Activated CD8-positive, alpha-beta memory T cell treated with anti-CD3 and anti-CD28 coated beads, Interleukin-2, amount 10 ng/mL, durations not matched to agents 7 days and 5 days (primary cell): Measurements from ENCODE around the gene ENTPD6. TPM values are rescaled to one million over a fixed set of nuclear protein-coding genes. Genes with fewer than 3 reads are reported as not detected.
"Not testable (repeated sequence)": the region's sequence is repeated elsewhere in the genome, so short reads cannot be mapped to it uniquely, and the experiment has no call there.

Source experiments
- ATAC-seq: fragments of 150-1000 bp; cut with Tn5 transposase; one replicate; pipeline ENCODE4 v1.10.0; 2021; ENCODE audit warnings: moderate library complexity
- CTCF ChIA-PET: fragments of 350-600 bp; sonication (Branson Sonifier 250); formaldehyde crosslinking; loops from one replicate; lab custom pipeline; 2021; ENCODE audit warnings: antibody characterized with exemption; lab: Charles Lee
- DNase-seq: peaks from one replicate; pipeline ENCODE4 v3.0.0-alpha.2; 2020
- H3K27ac Mint-ChIP-seq: one replicate; pipeline ENCODE4 v1.8.0; 2021; ENCODE audit warnings: mild to moderate bottlenecking, mixed read lengths
- H3K27me3 Mint-ChIP-seq: one replicate; pipeline ENCODE4 v1.8.0; 2021; ENCODE audit warnings: mixed read lengths
- H3K36me3 Mint-ChIP-seq: one replicate; pipeline ENCODE4 v1.8.0; 2021; ENCODE audit warnings: mild to moderate bottlenecking, mixed read lengths
- H3K4me1 Mint-ChIP-seq: one replicate; pipeline ENCODE4 v1.8.0; 2021; ENCODE audit warnings: mixed read lengths
- H3K4me3 Mint-ChIP-seq: one replicate; pipeline ENCODE4 v1.8.0; 2021; ENCODE audit warnings: mild to moderate bottlenecking, moderate library complexity, mixed read lengths
- H3K9me3 Mint-ChIP-seq: one replicate; pipeline ENCODE4 v1.8.0; 2022; ENCODE audit warnings: low read depth, mixed read lengths
- total RNA-seq, 2 experiments: library from RNA; stranded (reverse); gene quantifications; one replicate each; pipeline ENCODE4 v1.2.3, GENCODE V29; 2021

ENTPD6 gene
- total RNA-seq: 10 to 100 TPM; 37.6 to 42.0 TPM

DNA sequence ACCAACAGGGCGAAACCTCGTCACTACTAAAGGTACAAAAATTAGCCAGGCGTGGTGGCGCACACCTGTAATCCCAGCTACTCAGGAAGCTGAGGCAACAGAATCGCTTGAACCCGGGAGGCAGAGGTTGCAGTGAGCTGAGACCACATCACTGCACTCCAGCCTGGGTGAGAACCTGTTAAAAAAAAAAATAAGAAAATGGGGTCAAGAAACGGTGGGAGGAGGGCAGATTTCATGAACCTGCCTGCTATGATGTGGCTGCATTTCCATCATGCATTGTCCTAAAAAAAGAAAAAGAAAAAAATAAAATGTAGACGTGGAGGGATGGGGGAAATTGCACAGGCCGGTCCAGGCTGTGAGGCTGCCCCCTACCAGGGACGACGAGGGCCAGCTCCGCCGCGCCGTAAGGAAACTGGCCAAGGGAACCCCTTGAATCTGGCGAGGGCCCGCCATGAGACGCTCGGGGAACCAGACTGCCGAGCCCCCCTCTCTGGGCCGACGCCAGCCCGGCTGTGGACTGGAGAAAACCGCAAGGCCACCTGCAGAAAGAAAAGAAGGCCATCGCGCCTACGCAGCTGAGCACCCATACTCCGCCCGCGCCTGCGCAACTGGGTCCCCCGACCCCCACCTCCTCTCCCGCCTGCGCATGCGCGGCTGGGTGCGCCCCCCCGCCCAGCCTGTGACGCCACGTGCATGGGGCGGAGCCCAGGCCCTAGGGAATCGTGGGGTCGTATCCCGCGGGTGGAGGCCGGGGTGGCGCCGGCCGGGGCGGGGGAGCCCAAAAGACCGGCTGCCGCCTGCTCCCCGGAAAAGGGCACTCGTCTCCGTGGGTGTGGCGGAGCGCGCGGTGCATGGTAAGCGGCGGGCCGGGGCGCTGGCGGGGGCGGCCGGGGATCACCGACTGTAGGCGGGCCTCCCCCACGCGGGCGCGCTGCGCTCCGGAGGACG is at the start of gene ENTPD6:
Gene ENTPD6, plus strand, starts transcription at position 699 of the 948 bp plus-strand sequence. CDS start 10,825 bp downstream, outside the sequence.
- peak within 1 kb of the TSS; percentile 64 for H3K27ac Mint-ChIP-seq
- H3K9me3 Mint-ChIP-seq: no peaks in the 10 kb centered on the region
- CTCF ChIA-PET: interaction anchor here (0.8 to 2.1 kb wide), 7 partner anchors 9 to 265 kb away, joined by 3 to 7 read pairs (median 3); no protein-coding TSS in a partner anchor
- DNase-seq: peak; percentile 91
- H3K36me3 Mint-ChIP-seq: peaks cover 2% of the 10 kb centered on the region
- H3K27me3 Mint-ChIP-seq: peaks cover 3% of the 10 kb centered on the region
- ATAC-seq: peak; percentile 90
- peaks cover 21% of the 10 kb centered on the region for H3K4me1 Mint-ChIP-seq
- H3K4me3 Mint-ChIP-seq: peak within 1 kb of the TSS; percentile 86

DNA sequence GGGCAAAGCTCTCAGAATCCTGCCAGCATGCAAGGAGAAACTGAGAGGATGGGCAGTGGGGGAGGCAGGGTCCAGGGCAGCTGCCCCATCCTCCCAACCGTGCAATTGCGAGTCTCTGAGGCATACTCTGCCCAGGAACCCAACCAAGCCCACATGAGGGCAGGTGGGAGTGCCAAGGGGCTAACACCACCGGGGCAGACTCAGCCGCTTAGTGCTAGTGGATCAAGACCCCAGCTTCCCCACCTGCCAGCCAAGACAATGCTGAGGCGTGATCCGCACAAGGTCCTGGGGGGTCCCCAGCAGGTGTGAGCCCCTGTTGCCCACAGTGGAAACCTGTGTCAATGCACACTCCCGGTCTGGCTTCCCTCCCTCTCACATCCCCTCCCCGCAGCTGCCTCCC is 48.5 kb upstream of the ENTPD6 start:
- Mint-ChIP-seq H3K27me3 (peaks cover 35% of the 10 kb centered on the region), H3K9me3 (no peaks in the 10 kb centered on the region), H3K4me1 (peaks cover 5% of the 10 kb centered on the region), H3K27ac (no peak overlapping the region), H3K36me3 (no peaks in the 10 kb centered on the region), H3K4me3 (no peak overlapping the region)
- DNase-seq: no peak
- no peak for ATAC-seq
- CTCF ChIA-PET: no interaction called here

DNA sequence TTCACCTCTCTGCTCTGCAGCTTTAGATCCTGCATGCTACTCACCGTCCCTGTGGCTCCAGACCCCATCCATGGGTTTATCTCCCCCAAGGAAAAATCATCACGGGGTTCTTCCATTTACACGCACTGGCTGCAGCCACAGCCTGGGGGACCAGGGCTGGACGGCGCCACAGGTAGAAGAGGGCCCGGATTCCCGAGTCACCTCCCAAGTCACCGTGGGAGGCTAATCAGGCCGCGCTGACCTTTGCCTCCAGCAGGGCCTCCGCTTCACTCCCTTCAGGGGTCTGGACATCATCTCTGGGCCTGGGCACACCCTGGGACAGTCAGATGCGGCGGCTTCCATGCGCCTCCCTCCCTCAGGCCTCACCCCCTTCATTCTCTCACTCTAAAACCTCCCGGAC is 47.8 kb upstream of the ENTPD6 start:
- Mint-ChIP-seq H3K9me3 (no peaks in the 10 kb centered on the region), H3K36me3 (no peaks in the 10 kb centered on the region), H3K4me1 (peaks cover 5% of the 10 kb centered on the region), H3K27ac (no peak overlapping the region), H3K4me3 (no peak overlapping the region), H3K27me3 (peaks cover 35% of the 10 kb centered on the region)
- DNase-seq (no peak), ATAC-seq (no peak)
- CTCF ChIA-PET: interaction anchor here (1.3 kb wide), 1 partner anchor 48 kb away, joined by 5 read pairs; the partner anchor contains the start of gene ENTPD6

DNA sequence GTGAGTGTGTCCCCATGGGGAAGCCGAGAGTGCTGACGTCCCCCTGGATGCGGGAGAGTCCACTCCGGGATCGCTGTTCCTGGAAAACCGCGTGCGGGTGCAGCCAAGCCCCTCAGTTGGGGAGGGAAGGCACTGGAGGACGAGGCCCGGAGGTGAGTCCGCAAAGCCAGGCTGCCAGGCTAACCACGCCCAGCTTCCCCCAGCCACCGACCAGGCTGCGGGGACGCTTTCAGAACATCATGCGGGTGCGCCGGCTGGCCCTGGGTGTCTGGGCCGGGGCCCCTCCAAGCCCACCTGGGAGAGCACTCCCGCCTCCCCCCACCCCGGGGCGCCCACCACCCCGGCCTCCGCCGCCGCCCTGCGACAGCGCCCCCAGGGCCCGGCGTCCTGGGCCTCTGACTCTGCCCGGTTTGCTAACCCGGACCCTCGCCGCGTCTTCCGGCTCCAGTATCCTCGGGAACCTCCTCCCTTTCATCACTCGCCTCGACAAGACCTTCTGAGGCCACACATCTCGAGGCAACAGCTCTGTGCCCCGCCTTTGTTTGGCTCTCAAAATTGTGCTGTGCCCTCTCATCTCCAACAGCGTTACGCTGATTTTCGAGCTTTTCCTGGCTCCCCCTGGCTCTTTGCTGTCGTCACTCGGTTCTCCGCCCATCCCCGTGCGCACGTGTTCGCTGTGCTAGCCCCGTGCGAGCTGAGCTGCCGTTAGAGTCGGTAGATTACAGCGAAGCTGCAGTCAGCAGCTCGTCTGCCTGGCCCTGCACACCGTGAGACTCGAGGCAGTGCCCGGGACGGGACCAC is 47.1 kb upstream of the ENTPD6 start:
- Mint-ChIP-seq H3K4me1 (peaks cover 5% of the 10 kb centered on the region), H3K36me3 (no peaks in the 10 kb centered on the region), H3K27ac (no peak overlapping the region), H3K4me3 (peak overlapping the region; percentile 56), H3K27me3 (peaks cover 35% of the 10 kb centered on the region), H3K9me3 (no peaks in the 10 kb centered on the region)
- CTCF ChIA-PET: interaction anchor here (1.2 to 1.3 kb wide), 2 partner anchors 47 to 148 kb away, joined by 4 to 5 read pairs; partner anchors contain the start of gene ENTPD6
- ATAC-seq (peak; percentile 71), DNase-seq (peak; percentile 54)

DNA sequence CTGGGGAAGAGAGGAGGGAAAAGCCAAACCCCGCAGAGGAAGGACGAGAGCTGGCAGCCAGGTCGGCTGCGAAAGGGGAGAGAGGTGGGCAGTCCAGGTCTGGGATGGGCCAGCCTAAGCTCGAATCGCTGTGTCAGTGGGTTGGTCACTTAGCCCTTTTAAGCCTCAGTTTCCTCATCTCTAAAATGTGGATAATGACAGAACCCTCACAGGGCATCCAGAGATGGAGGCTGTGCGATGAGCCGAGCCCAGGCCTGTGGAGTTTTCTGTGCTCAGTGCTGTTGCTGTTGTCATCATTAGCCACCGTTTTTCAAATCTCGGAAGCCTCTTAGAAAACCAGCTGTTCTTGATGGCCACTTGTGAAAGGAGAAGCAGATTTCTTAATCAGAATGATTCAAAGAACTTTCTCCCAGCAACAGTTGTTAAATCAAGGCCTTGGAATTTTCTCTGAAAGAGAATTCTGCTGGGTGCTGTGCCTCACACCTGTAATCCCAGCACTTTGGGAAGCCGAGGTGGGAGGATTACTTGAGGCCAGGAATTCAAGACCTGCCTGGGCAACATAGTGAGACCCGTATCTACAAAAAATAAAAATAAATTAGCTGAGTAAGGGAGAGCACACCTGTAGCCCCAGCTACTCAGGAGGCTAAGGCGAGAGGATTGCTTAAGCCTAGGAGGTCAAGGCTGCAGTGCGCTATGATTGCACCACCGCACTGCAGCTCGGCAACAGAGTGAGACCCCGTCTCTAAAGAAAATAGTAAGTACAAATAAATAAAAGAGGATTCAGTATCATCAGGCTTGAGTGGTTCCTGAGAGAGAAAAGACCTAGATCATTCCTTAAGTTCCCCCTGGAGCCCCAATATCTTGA is 46.3 kb upstream of the ENTPD6 start:
- no peak for ATAC-seq
- H3K27me3 Mint-ChIP-seq: peaks cover 37% of the 10 kb centered on the region
- CTCF ChIA-PET: interaction anchor here (1.2 to 1.3 kb wide), 2 partner anchors 46 to 147 kb away, joined by 4 to 5 read pairs; partner anchors contain the start of gene ENTPD6
- H3K27ac Mint-ChIP-seq: no peak overlapping the region
- DNase-seq: no peak
- no peaks in the 10 kb centered on the region for H3K9me3 Mint-ChIP-seq
- peaks cover 5% of the 10 kb centered on the region for H3K4me1 Mint-ChIP-seq
- peak overlapping the region; percentile 56 for H3K4me3 Mint-ChIP-seq
- no peaks in the 10 kb centered on the region for H3K36me3 Mint-ChIP-seq

DNA sequence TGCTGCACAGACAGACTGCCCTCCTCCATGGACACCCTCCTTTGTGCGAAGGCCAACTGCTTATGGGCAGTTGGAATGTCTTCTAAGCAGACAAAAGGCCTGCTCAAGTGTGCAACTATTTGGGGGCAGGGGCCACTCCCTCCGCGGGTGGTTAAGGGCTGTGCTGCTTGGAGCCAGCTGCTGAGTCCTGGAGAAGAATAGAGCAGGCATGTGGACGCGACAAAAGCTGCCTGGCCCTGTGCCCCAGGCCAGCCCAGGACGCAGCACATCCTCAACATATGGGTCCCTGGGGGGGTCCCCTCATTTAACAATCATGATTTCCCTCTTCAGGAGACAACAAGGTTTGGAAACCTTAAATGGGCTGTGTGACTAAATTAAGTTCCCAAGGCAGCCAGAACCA is 45.5 kb upstream of the ENTPD6 start:
- Mint-ChIP-seq H3K36me3 (no peaks in the 10 kb centered on the region), H3K4me3 (no peak overlapping the region), H3K27ac (no peak overlapping the region), H3K9me3 (no peaks in the 10 kb centered on the region), H3K4me1 (peaks cover 5% of the 10 kb centered on the region), H3K27me3 (peaks cover 30% of the 10 kb centered on the region)
- no peak for DNase-seq
- no peak for ATAC-seq
- CTCF ChIA-PET: no interaction called here

DNA sequence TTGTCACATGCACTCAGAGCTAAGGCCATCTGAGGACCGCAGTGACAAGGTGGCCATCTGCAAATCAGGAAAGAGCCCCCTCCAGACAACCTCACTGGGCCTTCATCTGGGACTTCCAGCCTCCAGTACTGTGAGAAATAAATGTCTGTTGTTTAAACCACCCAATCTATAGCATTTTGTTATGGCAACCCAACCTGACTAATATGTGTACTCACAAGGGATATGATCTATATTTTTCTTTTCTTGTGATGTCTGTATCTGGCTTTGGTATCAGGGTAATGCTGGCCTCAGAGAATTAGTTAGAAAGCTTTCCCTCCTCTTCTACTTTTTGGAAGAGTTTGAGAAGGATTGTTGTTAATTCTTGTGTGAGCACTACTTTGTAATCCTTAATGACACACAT is 37.5 kb upstream of the ENTPD6 start:
- H3K4me3 Mint-ChIP-seq: no peak overlapping the region
- peaks cover 13% of the 10 kb centered on the region for H3K4me1 Mint-ChIP-seq
- no peak for DNase-seq
- no peaks in the 10 kb centered on the region for H3K36me3 Mint-ChIP-seq
- ATAC-seq: no peak
- H3K27me3 Mint-ChIP-seq: peaks cover 5% of the 10 kb centered on the region
- CTCF ChIA-PET: no interaction called here
- H3K9me3 Mint-ChIP-seq: no peaks in the 10 kb centered on the region
- no peak overlapping the region for H3K27ac Mint-ChIP-seq

DNA sequence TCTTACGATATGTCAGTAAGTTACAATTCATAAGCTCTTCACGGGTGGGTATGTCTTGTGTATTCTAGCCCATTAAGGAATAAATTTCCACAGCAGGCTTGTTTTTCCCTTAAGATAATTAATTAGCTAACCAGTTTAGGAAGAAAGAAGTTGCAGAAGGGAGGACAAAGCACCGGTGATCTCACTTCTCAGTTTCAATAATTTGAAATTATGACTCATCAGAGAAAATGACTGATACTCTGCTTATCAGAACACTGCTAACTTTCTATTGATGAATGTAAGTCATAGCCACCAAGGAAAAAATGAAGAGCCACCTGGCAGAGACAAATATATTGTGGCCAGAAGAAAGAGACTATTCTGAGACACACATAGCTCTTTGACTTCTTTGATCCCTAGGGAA is 35.0 kb upstream of the ENTPD6 start:
- CTCF ChIA-PET: interaction anchor here (1.7 kb wide), 1 partner anchor 18 kb away, joined by 4 read pairs; no protein-coding TSS in a partner anchor
- H3K27me3 Mint-ChIP-seq: no peaks in the 10 kb centered on the region
- H3K4me1 Mint-ChIP-seq: peaks cover 13% of the 10 kb centered on the region
- ATAC-seq (peak; percentile 45), DNase-seq (no peak)
- H3K4me3 Mint-ChIP-seq: no peak overlapping the region
- H3K27ac Mint-ChIP-seq: no peak overlapping the region
- H3K9me3 Mint-ChIP-seq: peaks cover 3% of the 10 kb centered on the region
- H3K36me3 Mint-ChIP-seq: no peaks in the 10 kb centered on the region

DNA sequence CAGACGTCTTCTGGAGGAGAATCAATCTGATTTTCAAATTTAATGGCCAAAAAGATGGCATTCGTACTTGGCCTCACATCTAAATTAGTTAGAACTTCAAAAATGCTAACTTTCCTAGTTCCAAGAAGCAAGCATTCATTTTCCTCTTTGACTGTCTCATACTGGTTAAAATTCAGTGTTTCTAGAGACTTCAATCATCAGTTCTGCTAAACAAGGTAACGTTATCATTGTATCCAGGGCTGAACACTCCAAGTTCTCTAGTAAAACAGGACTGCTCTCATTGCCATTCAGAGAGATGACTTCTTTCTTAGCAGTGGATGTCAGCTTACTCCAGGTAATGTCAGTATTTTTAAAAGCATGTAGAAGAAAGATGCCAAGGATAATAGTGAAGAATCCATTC is 34.6 kb upstream of the ENTPD6 start:
- Mint-ChIP-seq H3K4me1 (peaks cover 13% of the 10 kb centered on the region), H3K9me3 (peaks cover 3% of the 10 kb centered on the region), H3K27ac (no peak overlapping the region), H3K4me3 (no peak overlapping the region), H3K27me3 (no peaks in the 10 kb centered on the region), H3K36me3 (no peaks in the 10 kb centered on the region)
- DNase-seq (no peak), ATAC-seq (no peak)
- CTCF ChIA-PET: interaction anchor here (1.7 kb wide), 1 partner anchor 18 kb away, joined by 4 read pairs; no protein-coding TSS in a partner anchor

DNA sequence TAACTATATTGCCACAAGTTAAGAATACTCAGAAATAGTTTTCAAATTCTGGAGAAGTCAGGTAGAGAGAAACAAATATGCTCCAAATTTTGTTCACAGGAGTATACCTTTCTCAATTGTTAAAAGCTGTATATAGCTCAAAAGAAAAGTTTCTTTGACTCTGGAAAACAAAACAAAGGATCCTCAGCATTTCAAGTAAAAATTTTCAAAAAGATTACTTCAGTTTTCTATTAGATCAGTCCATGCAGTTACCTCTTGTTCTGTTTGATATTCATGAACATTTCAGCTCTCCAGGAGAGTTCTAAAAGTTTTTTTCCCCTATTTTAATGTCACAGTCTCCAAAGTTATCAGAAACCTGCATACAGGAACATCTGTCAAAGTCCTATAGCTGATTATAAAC is 30.4 kb upstream of the ENTPD6 start:
- peaks cover 8% of the 10 kb centered on the region for H3K4me1 Mint-ChIP-seq
- no peak overlapping the region for H3K27ac Mint-ChIP-seq
- ATAC-seq (no peak), DNase-seq (no peak)
- H3K36me3 Mint-ChIP-seq: no peaks in the 10 kb centered on the region
- CTCF ChIA-PET: interaction anchor here (0.6 to 1.5 kb wide), 2 partner anchors 9 to 58 kb away, joined by 4 to 5 read pairs; no protein-coding TSS in a partner anchor
- H3K4me3 Mint-ChIP-seq: no peak overlapping the region
- peaks cover 17% of the 10 kb centered on the region for H3K27me3 Mint-ChIP-seq
- H3K9me3 Mint-ChIP-seq: peaks cover 3% of the 10 kb centered on the region

DNA sequence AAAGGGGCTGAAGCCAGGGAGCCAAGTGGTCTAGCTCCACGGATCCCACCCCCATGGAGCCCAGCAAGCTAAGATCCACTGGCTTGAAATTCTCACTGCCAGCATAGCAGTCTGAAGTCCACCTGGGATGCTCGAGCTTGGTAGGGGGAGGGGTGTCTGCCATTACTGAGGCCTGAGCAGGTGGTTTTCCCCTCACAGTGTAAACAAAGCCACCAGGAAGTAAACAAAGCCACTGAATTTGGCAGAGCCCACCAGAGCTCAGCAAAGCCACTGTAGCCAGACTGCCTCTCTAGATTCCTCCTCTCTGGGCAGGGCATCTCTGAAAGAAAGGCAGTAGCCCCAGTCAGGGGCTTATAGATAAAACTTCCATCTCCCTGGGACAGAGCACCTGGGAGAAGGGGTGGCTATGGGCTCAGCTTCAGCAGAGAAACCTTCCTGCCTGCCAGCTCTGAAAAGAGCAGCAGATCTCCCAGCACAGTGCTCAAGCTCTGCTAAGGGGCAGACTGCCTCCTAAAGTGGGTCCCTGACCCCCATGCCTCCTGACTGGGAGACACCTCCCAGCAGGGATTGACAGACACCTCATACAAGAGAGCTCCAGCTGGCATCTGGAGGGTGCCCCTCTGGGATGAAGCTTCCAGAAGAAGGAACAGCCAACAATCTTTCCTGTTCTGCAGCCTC is 29.3 kb upstream of the ENTPD6 start:
- H3K4me1 Mint-ChIP-seq, H3K36me3 Mint-ChIP-seq, ATAC-seq, DNase-seq, CTCF ChIA-PET, H3K9me3 Mint-ChIP-seq, H3K27ac Mint-ChIP-seq, H3K4me3 Mint-ChIP-seq: not testable (repeated sequence)
- peaks cover 23% of the 10 kb centered on the region for H3K27me3 Mint-ChIP-seq

DNA sequence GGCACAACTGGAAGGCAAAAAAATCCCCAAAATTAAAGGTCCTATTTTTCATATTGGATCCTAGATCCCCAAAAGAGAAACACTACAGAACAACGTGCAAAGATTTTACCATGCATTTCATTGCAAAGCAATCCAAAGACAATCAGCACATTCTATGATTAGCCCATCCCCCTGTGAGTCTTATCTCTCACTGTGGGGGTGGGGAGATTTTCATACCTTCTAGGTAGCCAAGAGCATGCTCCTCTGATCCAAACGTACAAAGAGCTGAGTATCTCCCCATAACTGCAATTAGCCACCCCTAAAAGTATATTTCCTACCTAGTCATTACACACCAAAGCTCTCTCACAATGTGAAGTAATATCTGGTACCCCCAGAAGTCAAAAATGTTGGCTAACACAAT is 22.2 kb upstream of the ENTPD6 start:
- H3K27me3 Mint-ChIP-seq: peaks cover 22% of the 10 kb centered on the region

More for the DNA sequence above, 22.2 kb upstream of the ENTPD6 start:
- Mint-ChIP-seq H3K4me1 (peaks cover 3% of the 10 kb centered on the region), H3K9me3 (no peaks in the 10 kb centered on the region), H3K27ac (no peak overlapping the region), H3K36me3 (no peaks in the 10 kb centered on the region), H3K4me3 (no peak overlapping the region)
- CTCF ChIA-PET: no interaction called here
- no peak for DNase-seq
- ATAC-seq: no peak
